Fibroblast of lung (primary cell): Measurements from ENCODE around the gene MMS22L. TPM values are rescaled to one million over a fixed set of nuclear protein-coding genes. Genes with fewer than 3 reads are reported as not detected.
A peak's percentile ranks its signal among the peaks of the same experiment; 100 is the strongest.

ENCODE experiments used
- DNase-seq, 2 donors: peaks; one replicate each; pipeline versions ENCODE4 v3.0.0 to v3.0.0-alpha.2; 2010; ENCODE audit warnings: low read depth in 2 of 2
- H2AFZ ChIP-seq: 2 replicates; pipeline ENCODE4 v1.5.1; 2012; ENCODE audit warnings: low read length, control low read depth, inconsistent platforms
- H3K27ac ChIP-seq: 2 replicates; pipeline ENCODE4 v1.5.1; 2011; ENCODE audit warnings: low read length, control low read depth; ENCODE audit not compliant: insufficient read depth
- H3K27me3 ChIP-seq: 2 replicates; pipeline ENCODE4 v1.5.1; 2011; ENCODE audit warnings: mild to moderate bottlenecking, low read length; ENCODE audit not compliant: control insufficient read depth, insufficient read depth
- H3K36me3 ChIP-seq: 2 replicates; pipeline ENCODE4 v1.5.1; 2011; ENCODE audit warnings: low read length; ENCODE audit not compliant: control insufficient read depth, insufficient read depth
- H3K4me1 ChIP-seq: 2 replicates; pipeline ENCODE4 v1.5.1; 2011; ENCODE audit warnings: low read length; ENCODE audit not compliant: control insufficient read depth, insufficient read depth; ENCODE audit errors: extremely low read depth
- H3K4me2 ChIP-seq: 2 replicates; pipeline ENCODE4 v1.5.1; 2011; ENCODE audit warnings: low read length, control low read depth; ENCODE audit not compliant: insufficient read depth; ENCODE audit errors: extremely low read depth
- H3K4me3 ChIP-seq, 4 experiments: fragments of 200-600 bp in 1 of 4; sonication (generic) in 1 of 4; replicated peaks in 1 of 4; 2 replicates each; pipeline ENCODE4 v1.5.1; 2011 to 2016; ENCODE audit warnings: low read length in 4 of 4, low read depth in 3 of 4, mild to moderate bottlenecking in 3 of 4, control low read depth in 2 of 4, inconsistent platforms in 1 of 4, mixed read lengths in 1 of 4; ENCODE audit not compliant: insufficient read depth in 1 of 4; ENCODE audit errors: control extremely low read depth in 1 of 4
- H3K79me2 ChIP-seq: 2 replicates; pipeline ENCODE4 v1.5.1; 2012; ENCODE audit warnings: mild to moderate bottlenecking, low read length, inconsistent platforms; ENCODE audit not compliant: control insufficient read depth, insufficient read depth
- H3K9ac ChIP-seq: 2 replicates; pipeline ENCODE4 v1.5.1; 2011; ENCODE audit warnings: mild to moderate bottlenecking, low read length, control low read depth; ENCODE audit not compliant: insufficient read depth
- H3K9me3 ChIP-seq: 2 replicates; pipeline ENCODE4 v1.5.1; 2012; ENCODE audit warnings: low read depth, low read length; ENCODE audit not compliant: control insufficient read depth, insufficient read depth
- H4K20me1 ChIP-seq: 2 replicates; pipeline ENCODE4 v1.5.1; 2011; ENCODE audit warnings: low read length; ENCODE audit not compliant: control insufficient read depth, insufficient read depth; ENCODE audit errors: extremely low read depth
- CTCF ChIP-seq, 2 donors: IDR thresholded peaks in 1 of 2; conservative IDR thresholded peaks in 1 of 2; 1 replicate in 1 of 2; 2 replicates in 1 of 2; pipeline ENCODE4 v1.5.1; 2011 to 2012; ENCODE audit warnings: low read length in 2 of 2, control low read depth in 1 of 2, inconsistent platforms in 1 of 2, low read depth in 1 of 2, mild to moderate bottlenecking in 1 of 2
- EZH2 ChIP-seq: IDR thresholded peaks from 2 replicates; pipeline ENCODE4 v1.5.1; 2012; ENCODE audit warnings: low read length, control low read depth, mild to moderate bottlenecking; ENCODE audit errors: missing control alignments
- polyA plus RNA-seq, 2 donors: library from polyadenylated mRNA; depleted of rRNA in 1 of 2; stranded (reverse) in 1 of 2; unstranded in 1 of 2; fragments of >200 nt; gene quantifications; 2 replicates each; pipeline ENCODE4 v1.2.1, GENCODE V29; 2011 to 2012; ENCODE audit warnings: missing spikeins in 1 of 2
- total RNA-seq: library from RNA; depleted of rRNA; stranded (reverse); fragments of >200 nt; gene quantifications from 2 replicates; pipeline ENCODE4 v1.2.1, GENCODE V29; 2014

Gene MMS22L
- total and polyA plus RNA-seq, 2 donors (not counting 1 experiment from before 2014, with no cell fraction given), result 9.5 to 11.1 TPM

DNA sequence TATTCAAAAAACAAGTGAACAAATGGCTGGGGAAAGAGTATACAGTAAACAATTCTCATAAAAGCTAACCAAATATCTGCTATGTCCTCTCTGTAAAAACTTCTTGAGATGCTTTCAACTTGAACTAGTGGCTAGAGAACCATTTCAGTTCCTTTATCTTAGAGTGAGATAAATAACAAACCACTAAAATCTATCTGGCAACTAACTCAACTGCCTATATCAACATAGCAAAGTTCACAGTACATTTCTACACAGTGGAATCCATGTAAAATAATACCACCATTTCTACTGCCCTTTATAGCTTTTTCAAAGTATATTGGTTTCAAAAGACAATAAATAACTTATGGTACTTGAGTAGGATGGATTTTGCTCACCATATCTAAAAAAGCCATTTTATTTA is 95.1 kb downstream of the MMS22L start:
- H2AFZ ChIP-seq, result no peak overlapping the region
- H3K9ac ChIP-seq, result no peak overlapping the region
- no peak overlapping the region for H3K27ac ChIP-seq
- no peak overlapping the region for H3K4me2 ChIP-seq
- H3K9me3 ChIP-seq, result no peaks in the 10 kb centered on the region
- DNase-seq, result peak in 1 of 2 donors; percentile 50
- H4K20me1 ChIP-seq, result no peaks in the 10 kb centered on the region
- no peaks in the 10 kb centered on the region for H3K79me2 ChIP-seq
- peaks cover 2% of the 10 kb centered on the region for H3K36me3 ChIP-seq
- no peaks in the 10 kb centered on the region for H3K27me3 ChIP-seq
- H3K4me1 ChIP-seq, result peaks cover 2% of the 10 kb centered on the region
- no peak overlapping the region for H3K4me3 ChIP-seq
- TF ChIP-seq CTCF (conservative IDR thresholded peaks at IDR 0.05 in 1 of 2, IDR thresholded peaks at IDR 0.05 in 1 of 2; ENCODE audit: low read depth in 1 of 2, low read length in 2 of 2), result no peak
- TF ChIP-seq EZH2, result no peak

- H2AFZ ChIP-seq, result no peak overlapping the region
- H3K4me3 ChIP-seq, result no peak overlapping the region
- H3K4me2 ChIP-seq, result no peak overlapping the region
- H3K27me3 ChIP-seq, result no peaks in the 10 kb centered on the region
- peaks cover 2% of the 10 kb centered on the region for H3K36me3 ChIP-seq
- H3K4me1 ChIP-seq, result peaks cover 2% of the 10 kb centered on the region
- H4K20me1 ChIP-seq, result no peaks in the 10 kb centered on the region
- no peak overlapping the region for H3K9ac ChIP-seq
- H3K27ac ChIP-seq, result no peak overlapping the region
- TF ChIP-seq CTCF (conservative IDR thresholded peaks at IDR 0.05 in 1 of 2, IDR thresholded peaks at IDR 0.05 in 1 of 2; ENCODE audit: low read depth in 1 of 2, low read length in 2 of 2), result peak; percentile 88 to 94
- TF ChIP-seq EZH2, result no peak
- H3K79me2 ChIP-seq, result no peaks in the 10 kb centered on the region
- peak; percentile 59 to 74 for DNase-seq
- no peaks in the 10 kb centered on the region for H3K9me3 ChIP-seq
These were observed 96.5 kb downstream of the MMS22L start for GRCh38 chr6:97186416-97186999.

- TF ChIP-seq EZH2 (no peak), CTCF (conservative IDR thresholded peaks at IDR 0.05 in 1 of 2, IDR thresholded peaks at IDR 0.05 in 1 of 2; ENCODE audit: low read depth in 1 of 2, low read length in 2 of 2) (no peak)
- H3K9me3 ChIP-seq, result no peaks in the 10 kb centered on the region
- H4K20me1 ChIP-seq, result no peaks in the 10 kb centered on the region
- H3K4me1 ChIP-seq, result no peaks in the 10 kb centered on the region
- no peaks in the 10 kb centered on the region for H3K79me2 ChIP-seq
- no peaks in the 10 kb centered on the region for H3K27me3 ChIP-seq
- DNase-seq, result peak in 1 of 2 donors; percentile 82
- no peak overlapping the region for H3K9ac ChIP-seq
- no peak overlapping the region for H2AFZ ChIP-seq
- no peak overlapping the region for H3K4me2 ChIP-seq
- H3K27ac ChIP-seq, result no peak overlapping the region
- H3K4me3 ChIP-seq, result no peak overlapping the region
- H3K36me3 ChIP-seq, result no peaks in the 10 kb centered on the region
These were observed 105.1 kb downstream of the MMS22L start for GRCh38 chr6:97177905-97178304.
